A673 (cell line): Measurements from ENCODE around the gene HECW1. TPM values are rescaled to one million over a fixed set of nuclear protein-coding genes. Genes with fewer than 3 reads are reported as not detected.

ENCODE experiments used
- BruUV-seq: library from RNA; stranded (reverse); fragments of 400-500 nt; replicated peaks from 2 replicates; lab custom pipeline; 2021; lab: Mats Ljungman, UMichigan
- CTCF ChIA-PET: fragments of 300-600 bp; sonication (Branson Sonifier 250); formaldehyde crosslinking; loops from one replicate; lab custom pipeline; 2022; ENCODE audit warnings: antibody characterized with exemption; lab: Charles Lee
- POLR2A ChIA-PET: fragments of 300-600 bp; sonication (Branson Sonifier 250); formaldehyde crosslinking; loops from one replicate; lab custom pipeline; 2022; ENCODE audit warnings: antibody characterized with exemption; ENCODE audit not compliant: low non-redundant PET; lab: Charles Lee
- DNase-seq: peaks from one replicate; pipeline ENCODE4 v3.0.0-alpha.2; 2015; ENCODE audit warnings: low spot score
- H3K27ac ChIP-seq: fragments of 200-600 bp; sonication (generic); 2 replicates; pipeline ENCODE4 v1.5.1; 2016; ENCODE audit warnings: mixed run types, low read depth, mild to moderate bottlenecking, mixed read lengths, antibody characterized with exemption, low read length; ENCODE audit not compliant: poor library complexity, severe bottlenecking
- H3K27me3 ChIP-seq: fragments of 200-600 bp; sonication (generic); replicated peaks from 2 replicates; pipeline ENCODE4 v1.6.1; 2017; ENCODE audit warnings: mixed run types, low read depth, mild to moderate bottlenecking, mixed read lengths, antibody characterized with exemption, low read length; ENCODE audit not compliant: insufficient read depth, poor library complexity
- H3K36me3 ChIP-seq: fragments of 200-600 bp; sonication (generic); 2 replicates; pipeline ENCODE4 v1.6.1; 2016; ENCODE audit warnings: mixed run types, mild to moderate bottlenecking, mixed read lengths, antibody characterized with exemption, low read length; ENCODE audit not compliant: insufficient read depth, poor library complexity, severe bottlenecking
- H3K4me1 ChIP-seq: fragments of 200-600 bp; sonication (generic); 2 replicates; pipeline ENCODE4 v1.6.1; 2017; ENCODE audit warnings: mixed run types, mild to moderate bottlenecking, mixed read lengths, antibody characterized with exemption, low read length; ENCODE audit not compliant: insufficient read depth, poor library complexity, severe bottlenecking
- H3K4me3 ChIP-seq: fragments of 200-600 bp; sonication (generic); 2 replicates; pipeline ENCODE4 v1.5.1; 2016; ENCODE audit warnings: low read depth, mixed run types, mild to moderate bottlenecking, mixed read lengths, low read length; ENCODE audit not compliant: poor library complexity, severe bottlenecking
- H3K9me3 ChIP-seq: fragments of 200-600 bp; sonication (generic); 2 replicates; pipeline ENCODE4 v1.6.1; 2016; ENCODE audit warnings: mixed run types, low read depth, mild to moderate bottlenecking, mixed read lengths, antibody characterized with exemption, low read length; ENCODE audit not compliant: poor library complexity, severe bottlenecking
- CTCF ChIP-seq: fragments of 300-800, 200-600 bp; sonication (generic); conservative IDR thresholded peaks from 2 replicates; pipeline ENCODE4 v1.5.1; 2017; ENCODE audit warnings: low read depth, mild to moderate bottlenecking, antibody characterized with exemption, low read length, moderate library complexity, mixed read lengths
- EZH2 ChIP-seq: fragments of 200-600 bp; sonication (generic); IDR thresholded peaks from 2 replicates; pipeline ENCODE4 v1.6.1; 2017; ENCODE audit warnings: borderline replicate concordance, low read depth, mild to moderate bottlenecking, mixed read lengths, antibody characterized with exemption, low read length; ENCODE audit not compliant: poor library complexity, severe bottlenecking
- intact Hi-C: fragments of 100-400 bp; cut with micrococcal nuclease; formaldehyde crosslinking; loops from one replicate; pipeline ENCODE4 v1.10.0; 2022; ENCODE audit not compliant: unreplicated experiment
- total RNA-seq: library from RNA; stranded (reverse); gene quantifications from 2 replicates; pipeline ENCODE4 v1.2.3, GENCODE V29; 2021

The HECW1 gene
- total RNA-seq, 1 experiment from 2014 or later, result 0.39 TPM

- POLR2A ChIA-PET, result no interaction called here
- no peak for TF ChIP-seq CTCF
- H3K27ac ChIP-seq, result no peak overlapping the region
- H3K4me1 ChIP-seq, result peaks cover 39% of the 10 kb centered on the region
- H3K27me3 ChIP-seq, result peaks cover 5% of the 10 kb centered on the region
- no peaks in the 10 kb centered on the region for H3K36me3 ChIP-seq
- no peak for DNase-seq
- intact Hi-C loops, result no loop called here
- H3K4me3 ChIP-seq, result no peak overlapping the region
- CTCF ChIA-PET, result no interaction called here
- H3K9me3 ChIP-seq, result no peaks in the 10 kb centered on the region
- BruUV-seq, result no TSS peak
Observed at GRCh38 chr7:43586251-43586900, 473.9 kb downstream of the HECW1 start.

GRCh38 chr7:43588477-43589132 lies 476.2 kb downstream of the HECW1 start:
- Histone ChIP-seq H3K27me3 (no peaks in the 10 kb centered on the region), H3K36me3 (no peaks in the 10 kb centered on the region), H3K4me3 (no peak overlapping the region), H3K27ac (no peak overlapping the region), H3K4me1 (peaks cover 34% of the 10 kb centered on the region), H3K9me3 (no peaks in the 10 kb centered on the region)
- intact Hi-C loops, result no loop called here
- TF ChIP-seq CTCF (no peak), EZH2 (no peak)
- ChIA-PET CTCF (no interaction called here), POLR2A (no interaction called here)
- BruUV-seq, result no TSS peak
- no peak for DNase-seq

GRCh38 chr7:43589133-43589478 lies 476.7 kb downstream of the HECW1 start:
- Histone ChIP-seq H3K27ac (no peak overlapping the region), H3K36me3 (no peaks in the 10 kb centered on the region), H3K9me3 (no peaks in the 10 kb centered on the region), H3K27me3 (no peaks in the 10 kb centered on the region), H3K4me3 (no peak overlapping the region), H3K4me1 (peaks cover 34% of the 10 kb centered on the region)
- CTCF ChIA-PET, result no interaction called here
- no peak for TF ChIP-seq CTCF
- TF ChIP-seq EZH2, result no peak
- DNase-seq, result no peak
- POLR2A ChIA-PET, result no interaction called here
- intact Hi-C loops, result no loop called here
- BruUV-seq, result no TSS peak
